ENCODE measurements around the gene THAP7. TPM values are rescaled to one million over a fixed set of nuclear protein-coding genes. Genes with fewer than 3 reads are reported as not detected.

The THAP7 gene
- total RNA-seq, 1 experiment from 2014 or later, result 27.7 TPM

DNA sequence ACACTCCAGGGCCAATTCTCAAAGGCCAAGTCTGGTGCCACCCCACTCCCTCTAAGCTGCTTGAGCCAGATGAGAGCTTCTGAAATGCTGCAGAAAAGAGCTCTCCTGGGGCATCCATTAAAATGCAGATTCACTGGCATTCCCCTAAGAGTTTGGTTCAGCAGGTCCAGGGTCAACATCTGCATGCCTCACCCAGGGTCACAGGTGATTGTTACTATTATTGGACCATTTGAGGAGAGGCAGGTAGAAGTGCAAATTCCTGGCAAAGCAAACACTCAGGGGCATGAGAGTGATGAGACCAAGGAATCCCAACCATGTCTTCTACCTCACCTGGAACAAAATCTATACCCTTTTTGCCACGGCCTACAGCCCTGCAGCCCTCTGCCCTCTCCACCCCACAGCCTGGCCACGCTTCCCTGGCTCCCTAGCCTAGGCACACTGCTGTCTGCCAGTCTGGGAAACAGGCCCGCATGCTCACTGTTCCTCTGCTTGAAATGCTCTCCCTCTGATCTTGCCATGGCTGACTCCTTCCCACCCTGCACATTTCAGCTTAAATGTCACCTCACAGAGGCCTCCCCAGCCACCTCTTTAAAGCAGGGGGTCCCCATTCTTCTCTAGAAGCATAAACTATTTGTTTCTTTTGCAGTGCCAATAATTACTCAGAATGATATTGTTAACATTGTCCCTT lies 8.7 kb upstream of the THAP7 start:
- Histone ChIP-seq H3K4me2 (ENCODE audit: low read length) (no peak overlapping the region), H3K9me3 (ENCODE audit: control insufficient read depth in 1 of 2, insufficient read depth in 1 of 2, low read depth in 1 of 2, low read length in 2 of 2) (no peaks in the 10 kb centered on the region), H3K27ac (ENCODE audit: low read depth, low read length) (no peak overlapping the region), H3K27me3 (ENCODE audit: insufficient read depth, low read length) (no peaks in the 10 kb centered on the region), H3K36me3 (ENCODE audit: control insufficient read depth in 1 of 2, insufficient read depth in 2 of 2, low read length in 2 of 2) (no peaks in the 10 kb centered on the region), H3K4me1 (ENCODE audit: control insufficient read depth in 1 of 2, insufficient read depth in 2 of 2, low read length in 2 of 2) (peaks cover 15 to 20% of the 10 kb centered on the region in 2 experiments), H2AFZ (ENCODE audit: low read depth, low read length, poor library complexity, severe bottlenecking) (no peak overlapping the region), H3K9ac (ENCODE audit: low read length) (no peak overlapping the region), H3K9me2 (ENCODE audit: insufficient read depth) (no peaks in the 10 kb centered on the region), H3K79me2 (ENCODE audit: insufficient read depth, low read length) (no peaks in the 10 kb centered on the region), H4K20me1 (ENCODE audit: insufficient read depth) (no peaks in the 10 kb centered on the region), H3K4me3 (replicated peaks in 1 of 2; ENCODE audit: low read depth in 1 of 2, low read length in 2 of 2) (no peak overlapping the region)
- ChIA-PET CTCF (no interaction called here), RAD21 (ENCODE audit: low non-redundant PET in 1 of 2, low total read pairs in 2 of 2, uncharacterized antibody in 2 of 2, unreplicated experiment in 2 of 2) (no interaction called here), POLR2A (no interaction called here)
- no TSS peak for BruUV-seq (replicated peaks)
- ATAC-seq (no peak), DNase-seq (ENCODE audit: low read depth, low spot score) (no peak)
- intact Hi-C loops (cut with micrococcal nuclease), result no loop called here
- no peak for TF ChIP-seq POLR2AphosphoS5 (IDR thresholded peaks at IDR 0.05; ENCODE audit: low read depth, low read length)
- TF ChIP-seq YY1 (IDR thresholded peaks at IDR 0.05; ENCODE audit: extremely low read depth, insufficient replicate concordance, low read depth, low read length), result no peak
- no peak for TF ChIP-seq EZH2phosphoT487 (IDR thresholded peaks at IDR 0.05; ENCODE audit: borderline replicate concordance)
- no peak for TF ChIP-seq EGR1 (IDR thresholded peaks at IDR 0.05; ENCODE audit: low read depth)
- no peak for TF ChIP-seq SRF (IDR thresholded peaks at IDR 0.05; ENCODE audit: low read depth)
- no peak for TF ChIP-seq EZH2 (IDR thresholded peaks at IDR 0.05)
- TF ChIP-seq RAD21 (IDR thresholded peaks at IDR 0.05; ENCODE audit: low read depth), result no peak
- TF ChIP-seq, protein P1, sequence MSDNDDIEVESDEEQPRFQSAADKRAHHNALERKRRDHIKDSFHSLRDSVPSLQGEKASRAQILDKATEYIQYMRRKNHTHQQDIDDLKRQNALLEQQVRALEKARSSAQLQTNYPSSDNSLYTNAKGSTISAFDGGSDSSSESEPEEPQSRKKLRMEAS (IDR thresholded peaks at IDR 0.05), result no peak
- TF ChIP-seq CBX3 (IDR thresholded peaks at IDR 0.05; ENCODE audit: low read depth), result no peak
- no peak for TF ChIP-seq ELF1 (IDR thresholded peaks at IDR 0.05; ENCODE audit: borderline replicate concordance, low read depth)
- TF ChIP-seq, protein P2, sequence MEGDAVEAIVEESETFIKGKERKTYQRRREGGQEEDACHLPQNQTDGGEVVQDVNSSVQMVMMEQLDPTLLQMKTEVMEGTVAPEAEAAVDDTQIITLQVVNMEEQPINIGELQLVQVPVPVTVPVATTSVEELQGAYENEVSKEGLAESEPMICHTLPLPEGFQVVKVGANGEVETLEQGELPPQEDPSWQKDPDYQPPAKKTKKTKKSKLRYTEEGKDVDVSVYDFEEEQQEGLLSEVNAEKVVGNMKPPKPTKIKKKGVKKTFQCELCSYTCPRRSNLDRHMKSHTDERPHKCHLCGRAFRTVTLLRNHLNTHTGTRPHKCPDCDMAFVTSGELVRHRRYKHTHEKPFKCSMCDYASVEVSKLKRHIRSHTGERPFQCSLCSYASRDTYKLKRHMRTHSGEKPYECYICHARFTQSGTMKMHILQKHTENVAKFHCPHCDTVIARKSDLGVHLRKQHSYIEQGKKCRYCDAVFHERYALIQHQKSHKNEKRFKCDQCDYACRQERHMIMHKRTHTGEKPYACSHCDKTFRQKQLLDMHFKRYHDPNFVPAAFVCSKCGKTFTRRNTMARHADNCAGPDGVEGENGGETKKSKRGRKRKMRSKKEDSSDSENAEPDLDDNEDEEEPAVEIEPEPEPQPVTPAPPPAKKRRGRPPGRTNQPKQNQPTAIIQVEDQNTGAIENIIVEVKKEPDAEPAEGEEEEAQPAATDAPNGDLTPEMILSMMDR (IDR thresholded peaks at IDR 0.05 in 2 of 3, conservative IDR thresholded peaks at IDR 0.05 in 1 of 3; ENCODE audit: borderline replicate concordance in 1 of 3, insufficient read depth in 1 of 3, low read depth in 2 of 3, low read length in 2 of 3), result no peak
- TF ChIP-seq POLR2A (IDR thresholded peaks at IDR 0.05; ENCODE audit: borderline replicate concordance, extremely low read depth, insufficient read depth, insufficient read length), result no peak
- TF ChIP-seq, protein P3, sequence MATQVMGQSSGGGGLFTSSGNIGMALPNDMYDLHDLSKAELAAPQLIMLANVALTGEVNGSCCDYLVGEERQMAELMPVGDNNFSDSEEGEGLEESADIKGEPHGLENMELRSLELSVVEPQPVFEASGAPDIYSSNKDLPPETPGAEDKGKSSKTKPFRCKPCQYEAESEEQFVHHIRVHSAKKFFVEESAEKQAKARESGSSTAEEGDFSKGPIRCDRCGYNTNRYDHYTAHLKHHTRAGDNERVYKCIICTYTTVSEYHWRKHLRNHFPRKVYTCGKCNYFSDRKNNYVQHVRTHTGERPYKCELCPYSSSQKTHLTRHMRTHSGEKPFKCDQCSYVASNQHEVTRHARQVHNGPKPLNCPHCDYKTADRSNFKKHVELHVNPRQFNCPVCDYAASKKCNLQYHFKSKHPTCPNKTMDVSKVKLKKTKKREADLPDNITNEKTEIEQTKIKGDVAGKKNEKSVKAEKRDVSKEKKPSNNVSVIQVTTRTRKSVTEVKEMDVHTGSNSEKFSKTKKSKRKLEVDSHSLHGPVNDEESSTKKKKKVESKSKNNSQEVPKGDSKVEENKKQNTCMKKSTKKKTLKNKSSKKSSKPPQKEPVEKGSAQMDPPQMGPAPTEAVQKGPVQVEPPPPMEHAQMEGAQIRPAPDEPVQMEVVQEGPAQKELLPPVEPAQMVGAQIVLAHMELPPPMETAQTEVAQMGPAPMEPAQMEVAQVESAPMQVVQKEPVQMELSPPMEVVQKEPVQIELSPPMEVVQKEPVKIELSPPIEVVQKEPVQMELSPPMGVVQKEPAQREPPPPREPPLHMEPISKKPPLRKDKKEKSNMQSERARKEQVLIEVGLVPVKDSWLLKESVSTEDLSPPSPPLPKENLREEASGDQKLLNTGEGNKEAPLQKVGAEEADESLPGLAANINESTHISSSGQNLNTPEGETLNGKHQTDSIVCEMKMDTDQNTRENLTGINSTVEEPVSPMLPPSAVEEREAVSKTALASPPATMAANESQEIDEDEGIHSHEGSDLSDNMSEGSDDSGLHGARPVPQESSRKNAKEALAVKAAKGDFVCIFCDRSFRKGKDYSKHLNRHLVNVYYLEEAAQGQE (IDR thresholded peaks at IDR 0.05; ENCODE audit: low read depth), result no peak
- TF ChIP-seq SP1 (IDR thresholded peaks at IDR 0.05; ENCODE audit: low read depth), result no peak
- no peak for TF ChIP-seq ZNF274 (IDR thresholded peaks at IDR 0.05; ENCODE audit: low read depth, low read length)
- TF ChIP-seq SIN3A (IDR thresholded peaks at IDR 0.05; ENCODE audit: low read depth), result no peak
- no peak for TF ChIP-seq FOSL1 (IDR thresholded peaks at IDR 0.05; ENCODE audit: low read depth)
- no peak for TF ChIP-seq CEBPB (IDR thresholded peaks at IDR 0.05; ENCODE audit: low read depth)

All from HCT116 (cell line).